A204.1 (cell line): Measurements from ENCODE around the gene MEGF6.
"Not testable (repeated sequence)": the region's sequence is repeated elsewhere in the genome, so short reads cannot be mapped to it uniquely, and the experiment has no call there.

ENCODE experiments used
- FAIRE-seq: peaks from 2 replicates; lab custom pipeline; 2012; peaks lifted over from hg19 to GRCh38; lab: Jason Lieb, UNC

The MEGF6 gene

DNA sequence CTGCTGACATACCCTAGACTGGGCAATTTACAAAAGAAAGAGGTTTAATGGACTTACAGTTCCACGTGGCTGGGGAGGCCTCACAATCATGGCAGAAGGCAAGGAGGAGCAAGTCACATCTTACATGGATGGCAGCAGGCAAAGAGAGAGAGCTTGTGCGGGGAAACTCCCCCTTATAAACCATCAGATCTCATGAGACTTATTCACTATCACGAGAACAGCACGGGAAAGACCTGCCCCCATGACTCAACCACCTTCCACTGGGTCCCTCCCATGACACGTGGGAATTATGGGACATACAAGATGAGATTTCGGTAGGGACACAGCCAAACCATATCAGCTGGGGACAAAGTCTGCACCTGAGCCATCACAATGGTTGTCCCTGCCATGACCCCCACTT lies 35.8 kb downstream of the MEGF6 start:
- FAIRE-seq = not testable (repeated sequence)

DNA sequence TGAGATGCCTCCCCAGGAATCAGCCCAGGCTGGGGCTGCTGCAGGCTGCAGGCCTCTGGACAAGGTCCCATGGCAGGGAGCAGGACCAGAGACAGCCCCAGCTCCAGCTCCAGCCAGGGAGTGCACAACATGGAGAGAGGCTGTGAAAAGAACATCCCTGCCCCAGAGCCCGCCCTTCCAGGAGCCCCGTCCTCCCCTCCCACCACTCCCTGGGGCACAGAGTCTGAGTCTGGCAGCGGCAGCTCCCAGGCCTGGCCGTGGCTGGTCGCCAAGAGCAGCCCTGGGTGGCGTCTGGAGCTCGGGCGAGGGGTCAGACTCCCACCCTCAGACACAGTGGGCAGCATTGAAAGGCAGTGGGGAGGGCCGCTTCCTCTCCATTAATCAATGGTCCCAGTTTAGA lies 37.8 kb downstream of the MEGF6 start:
- FAIRE-seq = no peak

DNA sequence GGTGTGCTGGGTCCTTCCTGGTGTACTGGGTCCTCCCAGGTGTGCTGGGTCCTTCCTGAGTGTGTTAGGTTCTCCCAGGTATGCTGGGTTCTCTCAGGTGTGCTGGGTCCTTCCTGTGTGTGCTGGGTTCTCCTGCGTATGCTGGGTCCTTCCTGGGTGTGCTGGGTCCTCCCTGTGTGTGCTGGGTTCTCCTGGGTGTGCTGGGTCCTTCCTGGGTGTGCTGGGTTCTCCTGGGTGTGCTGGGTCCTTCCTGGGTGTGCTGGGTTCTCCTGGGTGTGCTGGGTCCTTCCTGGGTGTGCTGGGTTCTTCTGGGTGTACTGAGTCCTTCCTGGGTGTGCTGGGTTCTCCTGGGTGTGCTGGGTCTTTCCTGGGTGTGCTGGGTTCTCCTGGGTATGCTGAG lies 38.7 kb downstream of the MEGF6 start:
- not testable (repeated sequence) for FAIRE-seq

DNA sequence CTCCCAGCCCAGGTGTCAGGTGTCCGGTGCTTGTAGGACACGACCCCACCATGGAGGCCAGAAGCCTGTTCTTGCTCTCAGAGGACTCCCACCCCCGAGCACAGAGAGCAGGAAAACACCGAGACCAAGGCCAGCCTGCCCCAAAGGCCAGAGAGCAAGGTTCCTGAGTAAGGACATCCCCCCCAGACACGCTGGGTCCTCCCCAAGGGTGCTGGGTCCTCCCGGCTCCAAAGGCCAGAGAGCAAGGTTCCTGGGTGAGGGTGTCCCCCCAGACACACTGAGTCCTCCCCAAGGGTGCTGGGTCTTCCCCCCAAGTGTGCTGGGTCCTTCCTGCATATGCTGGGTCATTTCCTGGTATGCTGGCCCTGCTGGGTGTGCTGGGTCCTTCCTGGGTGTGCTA lies 40.0 kb downstream of the MEGF6 start:
- no peak for FAIRE-seq

DNA sequence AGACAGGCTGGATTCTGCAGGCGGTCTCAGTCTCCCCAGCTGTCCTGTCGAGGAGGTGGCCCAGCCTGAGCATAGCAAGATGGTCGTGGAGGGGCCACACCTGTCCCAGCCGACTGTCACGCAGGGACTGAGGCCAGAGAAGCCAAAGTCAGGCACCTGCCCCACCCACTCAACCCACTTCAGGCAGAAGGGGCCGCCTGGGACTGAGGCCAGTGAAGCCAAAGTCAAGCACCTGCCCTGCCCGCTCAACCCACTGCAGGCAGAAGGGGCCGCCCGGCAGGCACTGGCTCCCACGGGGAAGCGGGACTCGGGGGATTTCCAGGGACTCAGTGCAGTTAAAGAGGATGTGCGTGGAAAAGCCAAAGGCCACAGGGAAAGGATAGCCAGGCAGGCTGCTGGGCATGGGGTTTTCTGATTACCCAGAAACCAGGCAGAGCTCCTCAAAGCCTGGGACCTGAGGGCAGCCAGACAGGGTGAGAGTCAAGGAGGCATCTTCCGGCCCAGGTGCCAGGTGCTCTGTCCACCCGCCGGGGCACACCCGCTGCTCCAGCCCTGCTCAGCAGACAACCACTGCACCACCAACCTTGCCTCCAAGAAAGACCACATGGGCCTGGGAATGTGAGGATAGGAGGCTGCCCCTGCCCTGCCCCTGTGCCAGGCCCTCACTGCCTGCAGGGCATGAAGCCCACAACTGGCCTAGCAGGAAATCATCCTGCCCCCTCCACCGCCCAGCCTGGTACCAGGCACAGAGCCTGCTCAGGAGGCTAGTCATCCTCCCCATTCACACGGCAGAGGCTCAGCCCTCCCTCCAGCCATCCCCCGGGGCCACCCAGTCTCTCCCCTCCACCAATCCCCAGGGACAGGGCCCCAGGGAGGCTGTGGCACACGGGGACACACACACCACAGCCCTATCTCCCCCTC lies 41.0 kb downstream of the MEGF6 start:
- FAIRE-seq = no peak

DNA sequence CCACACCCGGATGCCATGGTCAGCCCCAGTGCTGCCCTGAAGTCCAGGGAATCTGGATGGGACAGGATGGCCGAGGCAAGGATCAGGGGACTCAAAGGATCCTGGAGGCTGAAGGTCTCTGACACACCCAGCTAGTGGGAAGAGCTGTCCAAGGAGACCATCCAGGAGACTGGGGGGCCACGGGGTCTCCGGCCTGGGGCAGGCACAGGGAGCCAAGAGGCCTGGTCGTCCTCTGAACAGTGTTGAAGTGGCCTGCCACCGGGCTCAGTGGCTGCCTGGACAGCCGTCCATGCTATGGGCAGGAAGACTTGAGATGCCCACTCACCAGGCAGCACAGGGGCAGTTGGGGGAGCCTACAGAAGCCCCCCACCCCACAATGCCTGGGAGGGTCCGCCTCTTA lies 41.9 kb downstream of the MEGF6 start:
- FAIRE-seq = no peak

DNA sequence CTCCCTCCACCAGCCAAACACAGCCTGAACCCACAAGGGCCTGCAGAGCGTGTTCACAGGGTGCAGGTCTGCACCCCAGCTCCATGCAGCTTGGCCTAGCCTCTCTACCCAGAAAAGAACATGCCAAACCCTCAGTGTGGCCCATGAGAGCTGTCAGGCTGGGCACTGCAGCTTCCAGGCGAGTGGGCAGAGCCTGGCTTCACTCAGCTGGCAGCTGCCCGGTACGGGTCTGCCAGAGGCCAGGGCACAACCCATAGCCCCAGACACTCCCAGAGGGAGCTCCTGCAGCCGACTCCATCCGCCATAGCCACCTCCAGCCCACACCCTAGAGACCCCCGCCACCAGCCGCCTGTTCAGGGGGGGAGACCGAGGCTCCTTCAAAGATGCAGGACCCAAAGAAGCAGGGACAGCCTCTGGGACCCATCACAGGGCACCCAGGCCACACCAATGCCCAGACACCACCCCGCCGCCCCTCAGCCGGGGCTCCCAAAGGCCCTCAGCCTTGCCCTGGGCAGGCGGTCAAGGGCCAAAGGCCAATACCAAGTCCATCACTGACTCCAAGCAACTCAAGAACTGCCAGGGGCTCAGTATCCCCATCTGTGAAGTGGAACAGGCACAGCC lies 42.4 kb downstream of the MEGF6 start:
- no peak for FAIRE-seq

DNA sequence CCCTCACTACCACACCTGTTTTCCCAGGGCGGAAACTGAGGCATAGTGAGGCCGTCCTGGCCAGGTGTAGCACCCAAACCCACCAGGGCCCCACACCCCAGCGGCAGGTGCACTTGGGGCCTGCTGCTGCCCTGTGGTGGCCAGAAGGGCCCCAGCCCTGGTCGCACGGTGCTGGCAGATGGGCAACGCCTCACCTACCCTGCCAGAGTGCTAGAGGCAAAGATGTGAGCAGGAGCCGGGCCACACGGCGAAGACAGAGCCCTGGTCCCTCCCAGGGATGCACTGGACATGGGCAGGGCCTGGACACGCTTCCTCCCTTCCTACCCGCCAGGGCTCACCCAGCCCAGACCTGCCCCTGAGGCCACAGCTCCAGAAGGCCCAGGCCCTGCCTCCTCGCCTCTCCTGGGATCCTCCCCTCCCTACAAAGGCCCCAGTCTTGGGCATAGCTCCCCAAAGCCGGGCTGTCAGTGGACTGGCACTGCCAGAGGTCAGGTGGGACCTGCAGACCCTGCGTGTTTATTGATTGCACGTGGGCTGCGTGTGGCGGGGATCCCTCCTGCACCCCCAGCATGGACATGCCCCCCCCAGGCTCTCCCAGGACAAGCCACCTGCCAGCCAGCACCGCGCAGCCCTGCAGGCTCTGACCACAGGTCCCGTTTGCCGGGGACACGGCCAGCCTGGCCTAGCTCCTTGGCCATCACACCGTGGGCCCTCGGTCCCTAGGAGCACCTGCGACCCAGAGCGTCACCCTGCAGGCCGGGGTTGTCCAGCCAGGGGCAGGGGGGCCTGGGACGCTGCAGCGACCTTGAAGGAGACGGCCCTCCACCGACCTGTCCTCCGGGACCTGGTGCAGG lies 44.1 kb downstream of the MEGF6 start:
- no peak for FAIRE-seq

DNA sequence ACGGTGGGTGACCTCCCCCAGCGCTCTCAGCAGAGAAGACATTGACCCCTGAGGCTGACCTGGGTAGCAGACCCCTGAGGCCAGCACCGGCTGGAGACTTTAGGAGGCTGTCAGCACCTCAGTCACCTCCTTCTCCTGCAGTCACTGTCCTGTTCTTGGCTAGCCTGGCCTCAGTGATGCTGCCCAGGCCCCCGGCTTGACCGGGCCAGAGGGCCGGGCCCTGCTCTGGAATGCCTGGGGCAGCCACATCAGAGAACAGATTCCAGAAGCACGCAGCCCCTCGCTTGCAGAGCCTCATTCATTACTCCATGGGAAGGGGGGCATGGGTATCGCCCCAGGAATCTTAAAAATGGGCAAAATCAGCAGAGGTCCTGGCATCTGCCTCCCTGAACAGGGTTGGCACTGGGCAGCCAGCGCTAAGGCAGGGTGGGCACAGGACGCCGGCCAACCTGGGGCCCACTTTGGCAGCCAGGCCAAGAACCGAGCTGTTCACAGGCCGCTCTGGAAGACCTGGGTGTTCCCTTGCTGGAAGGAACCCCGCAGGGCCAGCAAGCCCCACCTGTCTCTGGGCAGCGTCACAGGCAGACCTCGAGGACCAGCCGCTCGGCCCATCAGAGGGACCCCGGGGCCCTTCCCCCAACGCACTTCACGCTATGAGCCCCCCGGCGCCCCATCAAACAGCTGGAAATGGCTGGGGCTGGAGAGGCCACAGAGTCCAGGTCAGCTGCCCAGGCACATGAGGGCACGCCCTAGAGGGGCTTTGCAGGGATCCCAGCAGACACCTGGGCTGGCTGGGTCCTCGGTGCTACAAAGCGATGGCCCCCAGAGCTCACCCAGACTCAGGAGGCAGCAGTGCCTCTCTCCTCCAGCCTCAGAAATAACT lies 45.1 kb downstream of the MEGF6 start:
- no peak for FAIRE-seq

DNA sequence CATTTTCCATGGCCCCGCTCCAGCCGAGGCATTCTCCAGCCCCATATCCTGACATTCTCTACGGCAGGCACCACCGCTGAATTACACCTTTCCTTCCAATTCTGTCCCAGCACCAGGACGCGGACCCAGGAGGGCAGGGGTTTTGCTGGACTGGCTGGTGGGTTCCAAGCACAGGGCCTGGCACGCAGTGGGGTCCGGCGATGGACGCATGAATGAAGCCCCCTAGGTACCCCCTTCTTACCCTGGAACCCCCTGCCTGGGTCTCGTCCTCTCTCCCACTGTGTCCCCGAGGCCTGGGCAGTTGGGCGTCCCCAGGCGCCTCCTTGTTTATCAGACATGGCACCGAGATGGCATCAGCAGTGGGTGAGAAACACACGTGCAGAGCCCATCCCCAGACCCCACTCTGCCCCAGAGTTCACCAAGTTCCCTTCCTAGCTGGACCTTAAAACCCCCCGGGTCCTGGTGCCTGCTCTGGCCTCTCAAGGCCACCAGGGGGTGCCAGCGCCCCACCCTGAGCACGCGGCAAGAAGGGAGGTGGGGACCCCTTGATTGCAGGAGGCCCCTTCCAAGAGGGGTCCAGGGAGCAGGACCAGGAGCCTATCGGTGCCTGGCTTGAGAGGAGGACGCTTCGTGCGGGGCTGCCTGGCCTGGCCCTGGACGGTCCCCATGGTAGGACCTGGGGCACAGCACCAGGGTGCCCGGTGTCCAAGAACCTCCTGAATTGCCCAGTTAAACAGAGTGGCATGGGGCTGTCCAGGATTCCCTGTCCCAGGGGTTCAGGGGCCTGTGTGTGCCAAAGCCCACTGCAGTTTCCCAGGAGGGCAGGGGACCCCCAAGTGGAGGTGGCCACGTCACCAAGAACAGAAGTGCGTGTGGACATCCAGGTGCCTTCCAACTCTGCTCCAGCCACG lies 46.1 kb downstream of the MEGF6 start:
- no peak for FAIRE-seq

DNA sequence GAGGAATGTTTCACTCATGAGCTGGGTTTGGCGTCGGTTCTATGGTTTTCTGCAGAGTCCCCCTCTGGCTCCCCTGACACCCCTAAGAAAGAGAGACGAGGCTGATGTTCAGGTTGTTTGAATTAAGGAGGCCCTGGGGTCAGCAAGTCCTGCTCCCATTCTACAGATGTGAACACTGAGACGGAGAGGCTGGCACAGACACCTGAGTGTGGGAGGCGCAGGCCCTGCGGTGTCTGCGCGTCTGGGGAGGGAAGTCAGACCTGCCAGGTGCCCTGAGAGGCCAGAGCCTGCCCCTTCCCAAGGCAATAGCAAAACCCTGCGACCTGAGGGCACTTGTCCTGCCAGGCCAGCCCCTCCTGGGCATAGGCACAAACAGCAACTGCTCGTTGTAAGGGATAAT lies 47.7 kb downstream of the MEGF6 start:
- FAIRE-seq = no peak

DNA sequence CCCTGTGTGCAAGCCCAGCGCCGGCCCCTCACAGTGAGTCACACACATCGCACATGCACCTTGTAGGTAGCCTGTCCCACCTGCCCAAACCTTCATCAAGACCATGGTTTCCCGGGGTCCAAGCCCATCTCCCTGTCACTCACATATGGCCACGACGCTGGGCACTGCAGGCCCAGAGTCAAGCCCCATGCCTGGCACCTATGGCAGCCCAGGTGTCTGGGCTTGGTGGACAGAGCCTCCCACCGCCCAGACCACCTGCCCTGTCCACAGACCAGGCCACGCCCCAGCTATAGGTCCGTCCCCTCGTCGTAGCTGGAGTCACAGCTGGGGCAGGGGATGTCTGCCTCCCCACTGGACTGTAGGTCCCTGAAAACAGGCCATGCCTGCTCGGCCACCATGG lies 48.2 kb downstream of the MEGF6 start:
- FAIRE-seq = no peak

DNA sequence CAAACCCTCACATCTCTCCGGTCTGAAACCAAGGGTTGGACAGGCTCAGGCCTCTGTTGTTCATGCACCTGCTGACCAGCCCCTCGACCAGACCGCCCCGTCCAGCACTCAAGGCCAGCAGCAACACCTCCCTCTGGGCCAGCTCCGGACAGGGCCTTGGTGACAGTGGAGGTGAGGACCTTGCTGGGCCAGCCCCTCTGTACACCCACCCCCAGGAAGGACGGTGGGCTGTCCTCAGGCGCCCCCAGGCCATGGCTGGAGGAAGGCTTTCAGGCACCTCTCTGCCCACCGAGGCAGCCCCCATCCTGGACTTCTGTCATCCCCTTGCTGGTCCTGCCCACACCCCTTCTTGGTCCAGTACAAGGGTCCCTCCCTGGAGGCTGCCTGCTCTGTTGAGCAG lies 48.6 kb downstream of the MEGF6 start:
- no peak for FAIRE-seq

DNA sequence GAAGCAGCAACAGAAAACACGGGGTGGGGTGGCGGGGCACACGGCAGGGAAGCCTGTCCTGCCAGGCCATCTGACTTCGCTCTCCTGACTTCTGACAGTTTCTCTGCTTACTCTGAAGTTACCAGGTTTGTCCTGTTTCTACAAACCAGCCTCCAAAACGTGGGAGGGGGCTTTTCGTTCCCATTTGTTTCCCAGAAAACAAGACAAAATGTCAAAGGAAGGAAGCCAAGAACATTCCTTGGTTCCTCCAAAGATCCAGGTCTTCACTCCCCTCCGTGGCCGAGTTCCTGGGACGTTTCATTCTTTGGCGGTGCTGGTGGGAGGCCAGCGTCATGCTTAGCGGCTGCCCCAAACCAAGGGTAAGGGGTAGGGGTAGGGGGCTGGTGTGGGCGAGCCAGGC lies 49.6 kb downstream of the MEGF6 start:
- no peak for FAIRE-seq

DNA sequence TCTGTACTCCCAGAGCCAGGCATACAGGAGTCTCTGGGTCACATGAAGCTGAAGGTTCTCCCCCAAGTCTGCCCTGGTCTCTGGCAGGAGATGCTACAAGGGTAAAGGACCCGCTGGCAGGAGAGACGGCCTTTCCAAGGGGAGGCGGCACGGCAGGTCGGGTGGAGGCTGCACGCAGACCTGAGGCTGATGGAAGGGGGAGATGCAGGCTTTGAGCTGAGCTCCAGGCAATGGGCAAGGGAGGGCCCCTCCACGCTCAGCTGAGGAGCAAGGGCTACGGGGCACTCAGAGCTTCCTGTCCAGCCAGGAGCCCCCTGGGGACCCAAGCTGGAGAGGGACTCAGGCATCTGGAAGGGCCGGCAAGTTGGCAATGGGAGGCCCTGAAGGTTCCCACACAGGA lies 50.3 kb downstream of the MEGF6 start:
- no peak for FAIRE-seq

DNA sequence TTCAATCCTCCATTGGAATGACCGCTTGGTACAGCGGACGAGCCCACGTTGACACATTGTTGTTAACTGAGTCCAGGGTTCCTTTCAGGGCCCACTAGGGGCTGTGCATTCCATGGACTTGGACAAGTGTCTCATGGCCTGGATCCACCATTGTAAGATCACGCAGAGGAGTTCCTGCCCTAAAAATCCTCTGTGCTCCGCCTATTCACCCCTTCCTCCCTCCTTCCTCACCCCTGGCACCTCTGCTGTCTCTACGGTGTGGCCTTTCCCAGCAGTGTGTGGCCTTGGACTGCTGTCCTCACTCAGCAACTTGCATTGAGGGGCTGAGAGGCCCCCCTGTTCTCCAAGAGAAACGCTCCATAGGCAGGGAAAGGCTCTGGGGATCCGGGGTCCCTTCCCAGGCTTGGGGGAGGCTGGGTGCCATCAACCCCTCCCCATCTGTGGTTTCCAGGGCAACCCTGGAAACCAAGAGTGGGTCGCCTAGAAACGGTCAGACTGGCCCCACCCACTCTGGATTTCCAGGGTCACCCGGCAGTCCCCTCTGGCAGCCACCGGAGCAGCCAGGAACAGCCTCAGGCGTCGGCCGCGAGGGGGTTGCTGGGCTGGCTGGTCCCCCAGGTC lies 50.9 kb downstream of the MEGF6 start:
- FAIRE-seq = no peak

DNA sequence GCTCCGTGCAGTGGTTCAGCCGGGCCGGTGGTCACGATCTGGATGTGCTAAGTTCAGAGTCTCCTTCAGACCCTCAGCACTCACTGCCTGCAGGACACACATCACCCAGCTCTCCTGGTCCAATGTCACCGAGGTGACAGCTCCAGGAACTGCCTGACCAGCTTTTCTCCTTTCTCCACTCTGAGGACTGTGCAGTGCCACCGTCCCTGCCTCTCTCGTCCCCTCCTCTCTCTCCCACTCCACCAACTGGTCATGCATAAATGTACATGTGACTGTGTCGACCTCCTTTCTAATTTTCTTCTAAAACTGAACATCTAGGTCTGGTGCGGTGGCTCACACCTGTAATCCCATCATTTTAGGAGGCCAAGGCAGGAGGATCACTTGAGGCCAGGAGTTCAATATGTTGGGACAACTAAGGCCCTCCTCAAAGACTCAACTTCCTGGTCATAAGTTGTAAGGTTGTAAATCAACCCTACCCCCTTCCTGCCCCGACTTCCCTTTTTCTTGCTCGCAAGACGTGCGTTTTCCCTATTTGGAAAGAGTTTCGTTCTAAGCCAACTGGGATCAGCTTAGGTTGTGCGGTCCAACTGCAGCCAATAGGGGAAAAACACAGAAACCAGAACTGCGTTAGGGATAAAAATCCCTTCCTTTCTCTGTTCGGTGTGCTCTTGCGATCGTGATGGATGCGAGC lies 53.1 kb downstream of the MEGF6 start:
- no peak for FAIRE-seq

DNA sequence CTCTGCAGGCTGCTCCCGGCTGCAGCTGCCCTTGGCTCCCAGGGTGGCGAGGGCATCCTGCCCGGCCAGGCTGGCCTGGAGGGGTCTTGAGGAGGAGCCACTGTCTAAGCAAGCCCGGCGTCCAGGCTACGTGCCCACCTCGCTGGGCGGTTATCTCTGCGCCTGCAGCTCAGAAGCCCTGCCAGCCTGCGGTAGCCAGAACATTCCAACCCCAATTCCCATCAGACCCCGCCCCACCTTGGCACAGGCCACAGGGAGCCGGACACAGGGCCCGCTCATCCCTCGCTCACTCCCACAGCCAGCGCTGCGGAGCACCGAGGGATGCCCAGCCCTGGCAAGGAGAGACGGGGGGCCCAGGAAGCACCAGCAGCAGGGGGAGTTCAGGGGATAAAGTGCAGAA lies 53.9 kb downstream of the MEGF6 start:
- FAIRE-seq = no peak

DNA sequence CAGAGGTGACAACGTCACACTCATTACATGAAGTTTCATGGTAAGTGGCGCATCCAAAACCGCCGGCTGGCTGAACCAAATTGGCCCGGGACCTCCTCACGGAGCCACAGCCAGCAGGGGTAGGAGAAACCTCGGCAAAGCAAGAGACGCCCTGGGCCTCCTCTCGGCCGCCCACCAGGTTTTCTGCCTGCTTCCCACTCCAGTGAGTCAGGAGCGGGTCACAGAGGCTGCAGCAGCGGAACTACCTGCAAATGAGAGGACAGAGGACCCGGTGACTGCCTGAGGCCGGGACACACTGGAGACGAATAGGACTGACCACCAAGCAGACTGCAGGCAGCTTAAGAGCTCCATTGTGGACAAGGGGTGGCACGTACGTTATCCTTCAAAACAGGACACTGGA lies 55.0 kb downstream of the MEGF6 start:
- FAIRE-seq = no peak
